ENCODE data around the gene PRUNE2.

DNA sequence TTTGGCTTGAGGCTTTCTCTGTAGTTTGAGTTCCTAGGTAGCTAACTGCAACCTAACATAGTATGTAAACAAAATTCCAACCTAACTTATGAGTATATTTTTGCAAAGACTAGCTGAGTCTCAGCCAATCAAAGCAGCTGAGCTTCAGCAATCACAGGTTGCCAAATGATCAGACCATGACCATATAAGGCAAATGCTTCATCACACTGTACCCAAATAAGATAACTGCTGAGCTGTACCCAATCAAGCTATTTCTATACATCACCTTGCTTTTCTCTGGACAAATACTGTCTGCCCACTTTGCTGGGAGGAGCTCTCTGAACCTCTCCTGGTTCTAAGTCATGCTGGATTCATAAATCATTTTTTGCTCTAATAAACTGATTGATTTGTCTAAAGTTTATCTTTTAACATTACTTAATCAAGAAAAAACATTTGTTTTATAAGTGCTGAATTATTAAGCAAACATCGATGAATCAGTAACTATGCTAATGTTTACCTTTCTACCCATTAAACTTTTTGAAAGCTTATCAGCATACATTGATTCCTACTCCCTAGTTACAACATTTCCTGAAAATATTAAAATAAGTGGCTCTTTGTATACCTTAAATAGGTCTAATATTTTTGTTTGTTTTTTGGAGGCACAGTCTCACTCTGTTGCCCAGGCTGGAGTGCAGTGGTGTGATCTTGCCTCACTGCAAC lies 271.4 kb downstream of the PRUNE2 start:
- TF ChIP-seq ZBTB11 (CRISPR knock-in tag; IDR thresholded peaks at IDR 0.05) (no peak), ATF7 (IDR thresholded peaks at IDR 0.05) (no peak), CSDE1 (IDR thresholded peaks at IDR 0.05) (no peak), RBBP5 (IDR thresholded peaks at IDR 0.05; ENCODE audit: borderline replicate concordance, insufficient read depth, low read length, poor library complexity, severe bottlenecking) (no peak), HMGXB4 (CRISPR knock-in tag; IDR thresholded peaks at IDR 0.05) (no peak), TAF1 (IDR thresholded peaks at IDR 0.05; ENCODE audit: control insufficient read depth, extremely low read depth, insufficient read depth, low read length, severe bottlenecking) (no peak), CTCF (IDR thresholded peaks at IDR 0.05 in 2 of 3, conservative IDR thresholded peaks at IDR 0.05 in 1 of 3; ENCODE audit: insufficient read depth in 2 of 3, low read depth in 1 of 3, low read length in 3 of 3) (no peak), FOXP1 (CRISPR knock-in tag; IDR thresholded peaks at IDR 0.05) (no peak)

Measured in K562 (cell line).